NCI-H82 (cell line): Measurements from ENCODE around the gene PIMREG.

Experiments used
- DNase-seq: peaks from one replicate; lab custom pipeline; 2025; lab: John Stamatoyannopoulos, UW

The PIMREG gene

GRCh38 chr17:6443692-6444570 is at the start of gene PIMREG:
Gene PIMREG, plus strand, starts transcription at chr17:6444455. Its CDS starts 656 bp downstream, at chr17:6445111.
- peak; percentile 99 for DNase-seq

- DNase-seq, result no peak
Measured at GRCh38 chr17:6398955-6399354, 45.3 kb upstream of the PIMREG start.

GRCh38 chr17:6402258-6402657 is 42.0 kb upstream of the PIMREG start:
- DNase-seq, result no peak

- DNase-seq, result peak; percentile 37
Measured at GRCh38 chr17:6408276-6408675, 36.0 kb upstream of the PIMREG start.

- DNase-seq, result no peak
Measured at GRCh38 chr17:6408735-6409134, 35.5 kb upstream of the PIMREG start.

- DNase-seq, result peak; percentile 89
Measured at GRCh38 chr17:6413065-6413464, 31.2 kb upstream of the PIMREG start.

- DNase-seq, result no peak
Measured at GRCh38 chr17:6415616-6416015, 28.6 kb upstream of the PIMREG start.

- DNase-seq, result peak; percentile 50
Measured at GRCh38 chr17:6420173-6420641, 24.0 kb upstream of the PIMREG start.

GRCh38 chr17:6421700-6422604 is 22.3 kb upstream of the PIMREG start:
- DNase-seq, result peak; percentile 92

GRCh38 chr17:6422654-6423241 is 21.5 kb upstream of the PIMREG start:
- DNase-seq, result peak; percentile 19

GRCh38 chr17:6423931-6424330 is 20.3 kb upstream of the PIMREG start:
- DNase-seq, result no peak

GRCh38 chr17:6425407-6425806 is 18.8 kb upstream of the PIMREG start:
- no peak for DNase-seq

- no peak for DNase-seq
Measured at GRCh38 chr17:6426356-6427101, 17.7 kb upstream of the PIMREG start.

GRCh38 chr17:6427279-6427781 is 16.9 kb upstream of the PIMREG start:
- no peak for DNase-seq

GRCh38 chr17:6428207-6428965 is 15.9 kb upstream of the PIMREG start:
- DNase-seq, result no peak

GRCh38 chr17:6429266-6429665 is 15.0 kb upstream of the PIMREG start:
- DNase-seq, result peak; percentile 97

GRCh38 chr17:6430769-6431168 is 13.5 kb upstream of the PIMREG start:
- peak; percentile 38 for DNase-seq

GRCh38 chr17:6435051-6435450 is 9.2 kb upstream of the PIMREG start, which contains the start of gene AIPL1:
Gene AIPL1, minus strand, starts transcription at chr17:6435121. Its CDS starts 17 bp downstream, at chr17:6435104.
- peak; percentile 93 for DNase-seq

GRCh38 chr17:6435968-6436367 is 8.3 kb upstream of the PIMREG start:
- DNase-seq, result peak; percentile 94

GRCh38 chr17:6437466-6437865 is 6.8 kb upstream of the PIMREG start:
- DNase-seq, result no peak
